RPMI8226 (cell line): Measurements from ENCODE around the gene BAD.

Experiments used
- DNase-seq: peaks from one replicate; pipeline ENCODE4 v3.0.0-alpha.2; 2015

The BAD gene

GRCh38 chr11:64243236-64243854, 41.1 kb downstream of the BAD start:
- DNase-seq: peak; percentile 4

DNA sequence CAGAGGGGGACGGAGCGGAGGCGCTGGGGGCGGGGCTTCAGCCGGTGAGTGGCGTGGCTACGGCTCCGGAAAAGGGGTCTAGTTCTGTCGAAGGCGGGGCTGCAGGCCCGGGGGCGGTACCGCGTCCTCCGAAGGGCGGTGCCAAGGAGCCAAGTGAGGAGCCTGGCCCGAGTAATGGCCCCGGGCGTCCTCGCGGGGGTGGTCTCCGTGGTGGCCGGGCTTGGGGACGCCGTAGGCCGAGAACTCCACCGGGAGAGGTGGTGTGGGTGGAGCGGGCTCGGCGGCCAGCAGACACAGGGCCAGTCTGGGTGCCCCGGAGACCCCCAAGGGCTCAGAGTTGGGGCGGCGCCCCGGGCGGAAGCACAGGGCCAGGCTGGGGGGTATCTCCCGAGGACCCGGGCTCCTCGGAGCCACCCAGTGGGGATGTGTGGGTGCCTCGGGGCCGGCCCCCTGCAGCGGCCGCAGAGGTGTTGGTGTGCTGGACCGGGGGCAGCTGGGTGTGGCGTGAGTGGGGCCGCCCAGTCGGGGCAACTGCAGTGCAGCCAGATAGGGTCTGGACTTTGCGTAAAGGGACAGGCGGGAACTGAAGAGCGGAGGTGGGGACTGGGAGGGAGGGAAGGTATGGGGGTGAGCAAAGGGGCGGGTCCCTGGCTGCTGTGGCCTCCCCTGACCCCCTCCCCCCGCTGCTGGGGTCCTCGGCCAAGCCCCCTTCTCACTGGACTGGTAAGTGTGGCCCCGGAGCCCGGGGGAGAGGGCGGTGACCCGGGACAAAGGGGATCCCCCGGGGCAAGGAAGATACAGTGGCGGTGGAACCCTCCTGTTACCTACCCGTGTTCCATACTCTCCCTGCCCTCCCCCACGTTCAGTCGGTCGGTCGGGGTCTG, 42.7 kb downstream of the BAD start:
- DNase-seq: peak; percentile 63

DNA sequence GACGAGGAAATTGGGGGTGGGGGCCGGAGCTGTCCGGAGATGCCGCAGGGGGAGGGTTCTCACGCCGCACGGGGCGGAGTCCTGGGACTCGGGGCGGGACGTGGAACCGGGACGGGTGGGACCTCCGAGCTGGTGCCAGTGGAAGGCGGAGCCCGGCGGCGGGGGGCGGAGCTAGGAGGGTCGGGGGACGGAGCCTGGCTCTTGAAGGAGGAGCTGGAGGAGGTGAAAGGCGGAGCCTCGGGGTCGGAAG, 43.3 kb downstream of the BAD start:
- DNase-seq: peak; percentile 100

- peak; percentile 99 for DNase-seq
Observed at GRCh38 chr11:64240435-64241240, 43.8 kb downstream of the BAD start, which contains the start of gene FKBP2. FKBP2 (plus strand) TSS chr11:64241095; CDS start chr11:64242388, 1,293 bp downstream.

- no peak for DNase-seq
Observed at GRCh38 chr11:64239662-64240434, 44.6 kb downstream of the BAD start.

DNA sequence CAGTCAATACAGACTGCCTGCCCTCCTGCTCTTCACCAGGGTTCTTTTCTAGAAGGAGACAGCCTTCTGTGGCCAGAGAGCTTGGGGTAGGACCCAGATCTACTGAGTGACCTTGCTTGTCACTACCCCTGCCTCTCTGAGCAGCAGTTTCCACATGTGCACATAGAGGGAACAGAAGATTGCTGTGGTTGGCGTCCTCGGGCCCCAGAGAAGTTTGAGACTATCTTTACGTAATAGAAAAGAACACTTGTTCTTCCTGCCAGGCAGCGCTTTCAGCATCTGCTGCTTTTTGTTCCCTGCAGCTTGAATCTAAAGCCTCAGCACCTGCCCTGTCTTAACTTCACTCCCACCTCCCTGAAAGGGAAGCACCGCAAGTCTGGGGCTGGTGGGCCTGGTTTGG, 45.5 kb downstream of the BAD start:
- peak; percentile 78 for DNase-seq

GRCh38 chr11:64238076-64238475, 46.4 kb downstream of the BAD start:
- DNase-seq: peak; percentile 72

GRCh38 chr11:64237484-64237951, 46.9 kb downstream of the BAD start:
- peak; percentile 96 for DNase-seq

DNA sequence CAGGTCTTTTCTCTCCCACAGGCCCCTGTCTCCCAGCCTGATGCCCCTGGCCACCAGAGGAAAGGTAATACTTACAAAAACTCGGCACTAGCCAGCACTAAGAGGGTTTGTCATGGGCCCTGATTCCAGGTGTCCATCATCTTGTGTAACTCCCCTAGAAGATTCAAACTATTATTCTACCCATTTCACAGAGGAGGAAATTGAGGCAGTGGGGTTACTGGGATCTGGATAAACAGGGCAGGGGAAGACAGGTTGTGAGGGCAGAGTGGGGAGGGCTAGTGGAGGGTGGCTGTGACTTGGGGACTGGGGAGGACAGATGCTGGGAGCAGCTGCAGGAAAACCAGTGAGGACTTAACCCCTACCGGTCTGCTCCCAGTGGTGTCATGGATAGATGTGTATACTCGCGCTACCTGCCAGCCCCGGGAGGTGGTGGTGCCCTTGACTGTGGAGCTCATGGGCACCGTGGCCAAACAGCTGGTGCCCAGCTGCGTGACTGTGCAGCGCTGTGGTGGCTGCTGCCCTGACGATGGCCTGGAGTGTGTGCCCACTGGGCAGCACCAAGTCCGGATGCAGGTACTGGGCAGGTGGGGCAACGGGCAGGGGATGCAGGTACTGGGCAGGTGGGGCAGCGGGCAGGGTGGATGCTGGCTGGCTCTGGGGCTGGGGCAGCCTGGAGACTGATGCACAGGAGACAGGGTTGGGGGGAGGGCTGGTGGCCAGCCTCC, 48.9 kb downstream of the BAD start:
- no peak for DNase-seq

- DNase-seq: peak; percentile 83
Observed at GRCh38 chr11:64234647-64235379, 49.7 kb downstream of the BAD start.

GRCh38 chr11:64233913-64234586, 50.4 kb downstream of the BAD start, which contains the start of gene VEGFB:
VEGFB (plus strand) TSS chr11:64234584; CDS start chr11:64234834, 250 bp downstream.
- DNase-seq: peak; percentile 89

DNA sequence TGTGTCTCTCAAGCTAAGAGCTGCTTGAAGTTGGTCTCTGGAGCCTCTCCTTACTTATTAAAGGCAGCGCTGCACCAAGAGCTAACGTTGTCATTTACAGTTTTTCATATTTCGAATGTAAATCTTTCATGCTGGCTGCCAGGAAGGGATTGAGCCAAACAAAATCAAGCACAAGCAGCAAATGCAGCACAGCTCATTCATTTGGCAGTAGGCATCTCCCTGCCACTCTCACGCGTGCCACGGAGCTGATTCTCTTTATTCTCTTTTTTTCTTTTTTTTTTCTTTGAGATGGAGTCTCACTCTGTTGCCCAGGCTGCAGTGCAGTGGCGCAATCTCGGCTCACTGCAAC, 51.5 kb downstream of the BAD start:
- no peak for DNase-seq

DNA sequence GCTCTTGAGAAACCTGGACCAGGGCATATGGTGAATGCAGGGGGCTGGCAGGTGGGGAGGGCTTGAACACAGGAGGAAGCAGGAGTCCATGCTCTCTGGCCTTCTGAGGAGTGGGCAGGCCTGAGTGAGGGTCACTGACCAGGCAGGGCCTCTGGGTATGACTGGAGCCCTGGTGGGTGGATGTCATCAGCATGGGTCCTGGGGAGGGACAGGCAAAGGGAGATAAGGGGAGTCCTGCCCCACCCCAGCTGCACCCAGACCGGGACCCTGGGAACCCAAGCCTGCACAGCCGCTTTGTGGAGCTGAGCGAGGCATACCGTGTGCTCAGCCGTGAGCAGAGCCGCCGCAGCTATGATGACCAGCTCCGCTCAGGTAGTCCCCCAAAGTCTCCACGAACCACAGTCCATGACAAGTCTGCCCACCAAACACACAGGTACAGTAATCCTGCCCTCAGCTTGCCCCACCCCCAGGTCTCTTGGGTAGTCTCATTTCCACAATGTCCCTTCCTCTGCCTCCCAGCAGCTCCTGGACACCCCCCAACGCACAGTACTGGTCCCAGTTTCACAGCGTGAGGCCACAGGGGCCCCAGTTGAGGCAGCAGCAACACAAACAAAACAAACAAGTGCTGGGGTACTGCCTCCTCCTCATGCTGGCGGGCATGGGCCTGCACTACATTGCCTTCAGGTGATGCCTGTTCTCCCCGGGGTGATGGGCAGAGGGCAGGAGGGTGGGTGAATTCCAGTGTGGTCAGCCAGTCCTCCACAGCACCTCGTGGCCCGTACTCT, 52.1 kb downstream of the BAD start:
- no peak for DNase-seq

- DNase-seq: peak; percentile 39
Observed at GRCh38 chr11:64231546-64231945, 52.9 kb downstream of the BAD start.

DNA sequence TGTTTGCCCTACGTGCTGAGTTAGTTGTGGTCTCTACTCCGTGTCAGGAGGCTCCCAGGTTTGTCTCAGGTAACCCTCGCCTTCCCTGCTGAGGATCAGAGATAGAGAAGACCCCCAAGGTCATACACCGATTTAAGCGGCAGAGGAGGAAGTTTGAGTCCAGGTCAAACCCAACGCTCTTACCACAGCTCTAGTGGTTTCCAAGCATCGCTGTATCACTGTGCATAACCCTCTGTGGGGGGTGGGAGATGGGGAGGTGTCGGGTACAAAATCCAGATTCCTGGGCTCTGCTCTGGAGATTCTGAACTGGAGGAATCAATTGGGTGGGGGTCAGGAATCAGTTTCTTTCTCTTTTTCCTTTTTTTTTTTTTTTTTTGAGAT, 53.5 kb downstream of the BAD start:
- DNase-seq: peak; percentile 45

DNA sequence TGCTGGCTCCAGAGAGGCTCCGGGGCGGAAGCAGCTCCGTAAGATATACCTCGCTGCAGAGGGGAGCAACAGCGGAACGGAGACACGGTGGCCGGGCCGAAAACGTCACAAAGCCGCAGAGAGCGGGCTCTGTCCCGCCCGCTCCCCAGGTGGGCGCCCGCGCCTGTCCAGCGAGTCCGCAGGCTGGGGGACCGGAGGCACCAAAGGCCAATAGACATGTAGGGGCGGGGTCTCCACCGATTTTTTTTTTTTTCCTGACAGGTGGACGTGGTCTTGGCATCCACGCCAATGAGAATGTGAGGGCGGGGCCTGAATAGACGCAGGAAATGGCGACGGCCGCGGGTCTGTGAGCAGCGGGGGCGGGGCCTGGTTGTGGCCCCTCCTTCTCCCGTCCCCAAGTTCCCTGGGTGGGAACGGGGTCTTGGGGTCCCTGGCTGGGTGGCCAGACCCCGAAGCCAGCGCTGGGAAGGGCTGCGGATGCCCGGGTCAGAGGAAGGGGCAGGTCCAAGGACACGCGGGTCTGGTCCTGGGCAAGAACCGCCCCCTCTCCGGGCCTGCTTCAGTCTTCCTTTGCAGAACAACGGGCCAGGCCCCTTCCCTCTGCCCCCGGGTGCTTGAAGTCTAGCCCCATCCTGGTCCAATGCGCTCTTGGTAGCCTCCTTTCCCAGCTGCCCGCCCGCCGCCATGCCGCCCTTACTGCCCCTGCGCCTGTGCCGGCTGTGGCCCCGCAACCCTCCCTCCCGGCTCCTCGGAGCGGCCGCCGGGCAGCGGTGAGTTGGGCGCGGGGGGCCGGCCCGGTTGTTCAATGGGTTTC, 54.1 kb downstream of the BAD start, which contains the start of gene DNAJC4:
Gene DNAJC4, plus strand, starts transcription at position 378 of the 814 bp plus-strand sequence. Its CDS starts 307 bp downstream, at position 685.
- peak; percentile 98 for DNase-seq

GRCh38 chr11:64229744-64230170, 54.7 kb downstream of the BAD start:
- no peak for DNase-seq

DNA sequence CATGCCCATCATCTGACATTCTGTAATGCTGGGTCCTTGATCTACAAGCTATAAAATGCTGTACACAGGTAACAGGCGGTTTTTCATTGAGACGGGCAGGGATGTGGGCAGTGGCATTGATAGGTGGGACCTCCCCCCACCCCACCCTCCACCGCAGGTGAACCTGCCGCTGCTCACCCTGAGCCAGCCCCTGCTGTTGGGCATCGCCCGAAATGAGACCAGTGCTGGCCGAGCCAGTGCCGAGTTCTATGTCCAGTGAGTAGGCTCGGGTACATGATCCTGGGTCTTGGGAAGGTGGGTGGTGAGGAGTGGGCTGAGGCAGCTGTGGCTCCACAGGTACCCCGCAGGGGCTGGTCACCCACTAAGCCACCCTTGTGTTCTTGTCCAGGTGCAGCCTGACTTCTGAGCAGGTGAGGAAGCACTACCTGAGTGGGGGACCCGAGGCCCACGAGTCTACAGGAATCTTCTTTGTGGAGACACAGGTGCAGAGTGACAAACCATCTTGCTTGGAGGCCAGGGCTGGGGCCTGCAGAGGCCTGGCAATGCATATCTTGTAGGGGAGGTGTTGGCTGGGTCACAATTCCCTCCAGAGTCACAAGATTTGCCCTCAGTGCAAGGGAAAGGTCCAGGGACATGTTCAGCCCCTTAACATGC, 55.2 kb downstream of the BAD start:
- DNase-seq: no peak
